Pancreas (tissue), 10 donors: ENCODE results near the gene LILRA5. TPM values are rescaled to one million over a fixed set of nuclear protein-coding genes. Genes with fewer than 3 reads are reported as not detected.

ENCODE experiments used
- ATAC-seq, 4 donors: fragments of 200-7000 bp; cut with Tn5 transposase; one replicate each; pipeline versions ENCODE4 v1.8.0 to v1.9.1; 2020; ENCODE audit warnings: mild to moderate bottlenecking in 4 of 4, moderate library complexity in 4 of 4
- DNase-seq, 6 donors: peaks; one replicate each; pipeline ENCODE4 v3.0.0-alpha.2; 2020
- FAIRE-seq: peaks from 2 replicates; lab custom pipeline; 2012; peaks lifted over from hg19 to GRCh38; lab: Jason Lieb, UNC
- H3K27ac ChIP-seq, 4 donors: fragments of 200-600 bp; sonication (generic); 1 replicate in 3 of 4; 2 replicates in 1 of 4; pipeline versions ENCODE4 v1.5.0 to v1.8.0; 2020
- H3K27me3 ChIP-seq, 4 donors: fragments of 200-600 bp; one replicate each; pipeline ENCODE4 v1.8.0; 2021
- H3K36me3 ChIP-seq, 3 donors: fragments of 200-600 bp; sonication (generic) in 1 of 3; one replicate each; pipeline versions ENCODE4 v1.5.0 to v1.8.0; 2020 to 2021
- H3K4me1 ChIP-seq, 3 donors: fragments of 200-600 bp; one replicate each; pipeline ENCODE4 v1.8.0; 2021
- H3K4me3 ChIP-seq, 4 donors: fragments of 200-600 bp; sonication (generic) in 2 of 4; one replicate each; pipeline versions ENCODE4 v1.5.0 to v1.8.0; 2020 to 2021
- H3K9me3 ChIP-seq, 4 donors: fragments of 200-600 bp; one replicate each; pipeline ENCODE4 v1.8.0; 2021
- WGBS, 2 donors: extraction: QIAGEN DNeasy Blood & Tissue Kit; methylation state at CpG; one replicate each; pipeline ENCODE4 v1.1.7; 2013; 5-methylcytosine and 5-hydroxymethylcytosine counted together
- intact Hi-C, 3 donors: fragments of 100-400 bp; cut with DNase I; formaldehyde crosslinking; loops; one replicate each; pipeline versions ENCODE4 v1.11.1 to v1.14.2; 2022
- polyA plus RNA-seq, 2 donors: library from polyadenylated mRNA; stranded (reverse); fragments of 200-250 nt; gene quantifications; one replicate each; pipeline ENCODE4 v1.2.3, GENCODE V29; 2013
- total RNA-seq, 6 donors: library from RNA; stranded (reverse); fragmentation: NEBNext Ultra II Directional in 4 of 6; extraction: Animal tissue kit (Norgen Biotek cat#: 25700) in 4 of 6; gene quantifications; one replicate each; pipeline versions ENCODE4 v1.2.1 to v1.2.4, GENCODE V29; 2021 to 2023
- TF ChIP-seq, protein P1 (sequence below), 4 donors: fragments of 200-600 bp; sonication (generic) in 3 of 4; IDR thresholded peaks; one replicate each; pipeline versions ENCODE4 v1.5.0 to v1.8.0; 2021; ENCODE audit warnings: antibody characterized with exemption in 4 of 4
- donor health status: healthy with polysubstance abuse.
- donor health status: DM: no; HTN: no; CAD: no; lungs with moderate emphysema.
- donor health status: DM: no; HTN: no; CAD: no.
- donor health status: control.
- donor health status: control.
- donor health status: Bipolar disorder and iron deficiency.
- donor health status: DM: yes; HTN: yes; CAD: no.
- donor health status: DM: no; HTN: no; CAD: no.
- donor health status: DM: no; HTN: no; CAD: no.
- donor health status: DM: yes; HTN: yes; CAD: no.

LILRA5 gene
- total and polyA plus RNA-seq, 8 donors = 0.20 to 1.7 (median 0.51) TPM

DNA sequence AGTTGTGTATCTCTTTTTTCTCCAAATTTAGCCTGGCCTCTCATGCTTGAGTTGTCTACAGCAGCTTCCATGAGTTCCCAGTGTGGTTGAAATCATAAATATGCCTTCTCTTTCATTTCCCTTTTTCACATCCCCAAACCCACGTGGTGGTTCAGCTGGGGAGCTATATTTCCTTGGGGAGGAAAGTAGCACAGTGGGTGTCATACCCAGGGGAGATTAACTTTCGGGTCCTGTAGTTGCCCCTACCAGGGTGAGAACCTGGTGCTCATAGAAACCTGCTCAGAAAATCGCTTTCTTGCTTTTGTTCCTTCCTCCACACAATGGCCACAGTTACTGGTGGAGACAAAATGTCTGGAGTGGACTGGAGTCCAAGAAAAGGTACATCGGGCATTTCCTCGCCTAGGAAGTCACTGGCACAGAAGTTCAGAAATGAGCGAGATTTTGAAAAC lies 33.0 kb upstream of the LILRA5 start:
- Histone ChIP-seq H3K9me3 (no peaks in the 10 kb centered on the region), H3K36me3 (no peaks in the 10 kb centered on the region), H3K27ac (no peak overlapping the region), H3K27me3 (no peaks in the 10 kb centered on the region), H3K4me3 (no peak overlapping the region), H3K4me1 (no peaks in the 10 kb centered on the region)
- FAIRE-seq (no peak), ATAC-seq (peak in 2 of 4 donors; percentile 22 to 71), DNase-seq (no peak)
- TF ChIP-seq, protein P1, sequence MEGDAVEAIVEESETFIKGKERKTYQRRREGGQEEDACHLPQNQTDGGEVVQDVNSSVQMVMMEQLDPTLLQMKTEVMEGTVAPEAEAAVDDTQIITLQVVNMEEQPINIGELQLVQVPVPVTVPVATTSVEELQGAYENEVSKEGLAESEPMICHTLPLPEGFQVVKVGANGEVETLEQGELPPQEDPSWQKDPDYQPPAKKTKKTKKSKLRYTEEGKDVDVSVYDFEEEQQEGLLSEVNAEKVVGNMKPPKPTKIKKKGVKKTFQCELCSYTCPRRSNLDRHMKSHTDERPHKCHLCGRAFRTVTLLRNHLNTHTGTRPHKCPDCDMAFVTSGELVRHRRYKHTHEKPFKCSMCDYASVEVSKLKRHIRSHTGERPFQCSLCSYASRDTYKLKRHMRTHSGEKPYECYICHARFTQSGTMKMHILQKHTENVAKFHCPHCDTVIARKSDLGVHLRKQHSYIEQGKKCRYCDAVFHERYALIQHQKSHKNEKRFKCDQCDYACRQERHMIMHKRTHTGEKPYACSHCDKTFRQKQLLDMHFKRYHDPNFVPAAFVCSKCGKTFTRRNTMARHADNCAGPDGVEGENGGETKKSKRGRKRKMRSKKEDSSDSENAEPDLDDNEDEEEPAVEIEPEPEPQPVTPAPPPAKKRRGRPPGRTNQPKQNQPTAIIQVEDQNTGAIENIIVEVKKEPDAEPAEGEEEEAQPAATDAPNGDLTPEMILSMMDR (IDR thresholded peaks at IDR 0.05) = no peak
- 62 to 64% methylated on average over 6 of the region's 6 CpGs for WGBS, 2 donors
- intact Hi-C loops = no loop called here

DNA sequence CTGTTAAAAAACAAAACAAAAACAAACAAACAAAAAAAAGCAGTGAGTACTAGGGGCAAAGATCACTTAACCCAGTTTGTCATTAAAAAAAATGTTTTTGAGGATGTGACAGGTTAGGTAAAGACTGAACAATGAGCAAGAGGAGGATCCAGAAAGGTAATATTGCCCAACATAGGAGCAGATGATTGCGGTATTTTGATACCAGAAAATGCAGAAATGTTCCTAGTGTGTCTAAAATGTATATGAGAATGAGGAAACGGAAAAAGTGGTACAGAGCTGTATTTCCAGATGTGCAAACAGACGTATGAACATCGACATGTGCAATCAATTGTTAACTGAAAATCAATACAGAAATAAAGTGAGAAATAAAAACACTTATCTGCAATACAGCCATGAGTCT lies 30.9 kb upstream of the LILRA5 start:
- DNase-seq = no peak
- Histone ChIP-seq H3K27ac (no peak overlapping the region), H3K27me3 (no peaks in the 10 kb centered on the region), H3K36me3 (no peaks in the 10 kb centered on the region), H3K9me3 (no peaks in the 10 kb centered on the region), H3K4me1 (no peaks in the 10 kb centered on the region), H3K4me3 (no peak overlapping the region)
- intact Hi-C loops = no loop called here
- TF ChIP-seq, protein P1 (IDR thresholded peaks at IDR 0.05) = no peak
- 19 to 21% methylated on average over 4 of the region's 4 CpGs for WGBS, 2 donors
- FAIRE-seq = no peak
- no peak for ATAC-seq

DNA sequence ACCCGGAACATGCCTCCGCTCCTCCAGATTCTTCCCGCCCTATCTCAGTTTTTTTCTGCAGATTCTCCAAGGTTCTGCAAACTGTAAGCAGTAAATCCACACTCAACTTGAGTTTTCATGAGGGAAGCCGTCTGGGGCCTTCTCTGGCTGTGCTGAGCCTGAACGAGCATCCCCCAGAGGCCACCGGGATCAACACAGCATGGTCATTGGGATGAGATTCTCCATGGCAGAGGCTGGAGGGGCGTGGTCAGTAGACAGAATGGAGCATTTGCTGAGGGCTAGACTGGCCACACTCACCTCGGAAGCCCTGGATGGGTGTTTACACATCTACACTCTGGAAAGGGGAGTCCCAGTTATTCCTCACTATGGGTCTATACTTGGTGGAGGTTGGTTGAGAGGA lies 28.3 kb upstream of the LILRA5 start:
- intact Hi-C loops = no loop called here
- 71 to 73% methylated on average over 8 of the region's 8 CpGs for WGBS, 2 donors
- H3K27me3 ChIP-seq = no peaks in the 10 kb centered on the region
- no peaks in the 10 kb centered on the region for H3K36me3 ChIP-seq
- TF ChIP-seq, protein P1 (IDR thresholded peaks at IDR 0.05) = no peak
- H3K4me3 ChIP-seq = no peak overlapping the region
- FAIRE-seq (no peak), ATAC-seq (no peak), DNase-seq (no peak)
- no peak overlapping the region for H3K27ac ChIP-seq
- H3K9me3 ChIP-seq = no peaks in the 10 kb centered on the region
- no peaks in the 10 kb centered on the region for H3K4me1 ChIP-seq

DNA sequence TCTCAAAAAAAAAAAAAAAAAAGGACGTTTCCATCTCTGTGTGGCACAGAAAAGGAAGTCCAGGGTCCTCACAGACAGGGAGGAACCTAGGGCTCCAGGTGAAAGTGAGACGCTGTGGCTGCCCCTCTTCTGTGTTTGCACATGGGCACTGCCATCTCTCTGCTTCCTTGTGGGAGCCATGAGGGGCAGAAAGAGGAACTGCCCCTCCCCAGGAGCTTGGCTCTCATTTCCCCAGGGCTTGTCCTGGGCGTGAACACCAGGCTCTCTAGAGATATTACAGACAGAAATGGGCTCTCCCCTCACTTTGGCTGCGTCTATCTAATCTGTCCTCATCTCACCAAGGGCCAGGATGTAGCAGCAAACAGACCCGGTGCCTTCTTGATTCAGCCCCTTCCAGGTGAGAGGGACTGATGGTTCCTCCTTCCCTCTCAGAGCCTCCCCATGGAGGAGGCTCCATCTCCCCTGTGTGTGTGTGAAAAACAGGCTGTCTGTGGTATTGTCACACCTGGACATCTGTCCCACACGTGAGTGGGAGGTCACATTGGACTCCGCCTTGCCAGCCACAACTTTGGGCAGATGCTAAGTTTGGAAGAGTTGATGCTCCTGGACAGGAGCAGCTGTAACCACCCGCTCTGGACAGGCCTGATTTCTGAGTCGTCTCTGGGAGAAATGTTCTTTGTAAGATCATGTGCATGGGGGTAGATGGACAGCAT lies 26.8 kb upstream of the LILRA5 start:
- no peaks in the 10 kb centered on the region for H3K9me3 ChIP-seq
- H3K4me1 ChIP-seq = no peaks in the 10 kb centered on the region
- ATAC-seq (peak in 2 of 4 donors; percentile 41 to 70), FAIRE-seq (no peak), DNase-seq (no peak)
- 42 to 54% methylated on average over 9 of the region's 9 CpGs for WGBS, 2 donors
- no peaks in the 10 kb centered on the region for H3K36me3 ChIP-seq
- TF ChIP-seq, protein P1 (IDR thresholded peaks at IDR 0.05) = no peak
- no peaks in the 10 kb centered on the region for H3K27me3 ChIP-seq
- no peak overlapping the region for H3K27ac ChIP-seq
- intact Hi-C loops = no loop called here
- no peak overlapping the region for H3K4me3 ChIP-seq

GRCh38 chr19:54338521-54338920 lies 25.6 kb upstream of the LILRA5 start:
- TF ChIP-seq, protein P1 (IDR thresholded peaks at IDR 0.05) = no peak
- no peak for DNase-seq
- no peaks in the 10 kb centered on the region for H3K36me3 ChIP-seq
- 45 to 61% methylated on average over 6 of the region's 6 CpGs for WGBS, 2 donors
- no peaks in the 10 kb centered on the region for H3K27me3 ChIP-seq
- ATAC-seq = no peak
- intact Hi-C loops = no loop called here
- no peak for FAIRE-seq
- no peaks in the 10 kb centered on the region for H3K4me1 ChIP-seq
- H3K9me3 ChIP-seq = no peaks in the 10 kb centered on the region
- H3K27ac ChIP-seq = no peak overlapping the region
- no peak overlapping the region for H3K4me3 ChIP-seq
